SK-N-SH (cell line): ENCODE data around the gene TYSND1. TPM values are rescaled to one million over a fixed set of nuclear protein-coding genes. Genes with fewer than 3 reads are reported as not detected.

ENCODE experiments used
- CTCF ChIA-PET: fragments of 300-600, 350-600 bp; formaldehyde crosslinking; extraction: SDS; loops from one replicate; lab custom pipeline; 2021; lab: Yijun Ruan, JAX
- POLR2A ChIA-PET: fragments of 350-600 bp; sonication (Branson Sonifier 250); formaldehyde crosslinking; extraction: SDS; loops from one replicate; lab custom pipeline; 2020; ENCODE audit warnings: antibody characterized with exemption, inconsistent platforms; lab: Yijun Ruan, JAX
- DNase-seq: peaks from one replicate; pipeline ENCODE4 v3.0.0; 2012
- H2AFZ ChIP-seq: fragments of 200-600 bp; sonication (generic); 2 replicates; pipeline ENCODE4 v1.8.1; 2016; ENCODE audit warnings: antibody characterized with exemption, mild to moderate bottlenecking, low read depth
- H3F3A ChIP-seq: fragments of 200-600 bp; sonication (generic); replicated peaks from 2 replicates; pipeline ENCODE3; 2016; ENCODE audit warnings: antibody characterized with exemption, mild to moderate bottlenecking; ENCODE audit not compliant: insufficient read depth
- H3K27ac ChIP-seq, 2 experiments: fragments of 200-500 bp in 1 of 2; fragments of 200-600 bp in 1 of 2; sonication (Bioruptor generic) in 1 of 2; sonication (generic), shearing (Covaris generic) in 1 of 2; 2 replicates each; pipeline versions ENCODE4 v1.5.1 to v1.6.1; 2014 to 2016; ENCODE audit warnings: low read depth in 2 of 2, inconsistent platforms in 1 of 2, low read length in 1 of 2, mild to moderate bottlenecking in 1 of 2, mixed read lengths in 1 of 2
- H3K27me3 ChIP-seq: fragments of 200-600 bp; sonication (generic), shearing (Covaris generic); 2 replicates; pipeline ENCODE4 v1.6.1; 2016; ENCODE audit warnings: mixed run types; ENCODE audit not compliant: insufficient read depth
- H3K36me3 ChIP-seq, 2 experiments: fragments of 200-500 bp in 1 of 2; fragments of 200-600 bp in 1 of 2; sonication (Bioruptor generic) in 1 of 2; sonication (generic) in 1 of 2; replicated peaks in 1 of 2; 2 replicates each; pipeline versions ENCODE3 to v1.5.1; 2014 to 2016; ENCODE audit warnings: low read length in 1 of 2, mild to moderate bottlenecking in 1 of 2; ENCODE audit not compliant: insufficient read depth in 2 of 2, control insufficient read depth in 1 of 2
- H3K4me1 ChIP-seq, 2 experiments: fragments of 200-500 bp in 1 of 2; fragments of 200-600 bp in 1 of 2; sonication (Bioruptor generic) in 1 of 2; sonication (generic), shearing (Covaris generic) in 1 of 2; 2 replicates each; pipeline versions ENCODE4 v1.5.1 to v1.6.1; 2014 to 2016; ENCODE audit warnings: low read depth in 1 of 2, low read length in 1 of 2, mixed run types in 1 of 2; ENCODE audit not compliant: insufficient read depth in 2 of 2, control insufficient read depth in 1 of 2
- H3K4me2 ChIP-seq: fragments of 200-600 bp; sonication (generic), shearing (Covaris generic); 2 replicates; pipeline ENCODE4 v1.6.1; 2017; ENCODE audit warnings: mixed run types
- H3K4me3 ChIP-seq, 2 experiments: fragments of 200-500 bp in 1 of 2; fragments of 200-600 bp in 1 of 2; sonication (Bioruptor generic) in 1 of 2; sonication (generic), shearing (Covaris generic) in 1 of 2; 2 replicates each; pipeline versions ENCODE4 v1.5.1 to v1.8.1; 2014 to 2016; ENCODE audit warnings: low read depth in 2 of 2, inconsistent platforms in 1 of 2, low read length in 1 of 2, mild to moderate bottlenecking in 1 of 2, mixed read lengths in 1 of 2, moderate library complexity in 1 of 2
- H3K79me2 ChIP-seq: fragments of 200-600 bp; sonication (generic); 2 replicates; pipeline ENCODE4 v1.8.1; 2017; ENCODE audit warnings: mild to moderate bottlenecking; ENCODE audit not compliant: insufficient read depth
- H3K9ac ChIP-seq: fragments of 200-600 bp; sonication (generic); 2 replicates; pipeline ENCODE4 v1.6.1; 2017; ENCODE audit warnings: mixed run types
- H3K9me2 ChIP-seq: fragments of 200-600 bp; sonication (generic); 2 replicates; pipeline ENCODE4 v1.6.1; 2017; ENCODE audit warnings: mixed run types
- H3K9me3 ChIP-seq: fragments of 200-600 bp; sonication (generic); 2 replicates; pipeline ENCODE4 v1.6.1; 2017; ENCODE audit warnings: mixed run types, mild to moderate bottlenecking, moderate library complexity
- H4K20me1 ChIP-seq: fragments of 200-600 bp; sonication (generic); 2 replicates; pipeline ENCODE4 v1.6.1; 2017; ENCODE audit warnings: mild to moderate bottlenecking, mixed run types; ENCODE audit not compliant: insufficient read depth
- CTCF ChIP-seq: fragments of 200-600 bp; sonication (generic); IDR thresholded peaks from 2 replicates; pipeline ENCODE4 v1.6.1; 2017; ENCODE audit warnings: antibody characterized with exemption, mild to moderate bottlenecking, moderate library complexity
- FOXM1 ChIP-seq: IDR thresholded peaks from 2 replicates; pipeline ENCODE4 v1.4.0; 2012; ENCODE audit warnings: low read depth, mild to moderate bottlenecking
- GABPA ChIP-seq: IDR thresholded peaks from 2 replicates; pipeline ENCODE4 v1.4.0; 2012; ENCODE audit warnings: low read depth, mild to moderate bottlenecking
- GATA2 ChIP-seq: sonication (generic); formaldehyde crosslinking; IDR thresholded peaks from 2 replicates; pipeline ENCODE4 v1.5.0; 2020; ENCODE audit warnings: mild to moderate bottlenecking, missing genetic modification reagents
- IRF3 ChIP-seq: fragments of 150-350 bp; IDR thresholded peaks from 2 replicates; pipeline ENCODE4 v1.6.1; 2016; ENCODE audit warnings: mild to moderate bottlenecking, low read depth, low read length
- MAX ChIP-seq: IDR thresholded peaks from 2 replicates; pipeline ENCODE4 v1.4.0; 2012; ENCODE audit warnings: low read depth
- MEF2A ChIP-seq: IDR thresholded peaks from 2 replicates; pipeline ENCODE4 v1.4.0; 2012; ENCODE audit warnings: low read depth, borderline replicate concordance
- MXI1 ChIP-seq: IDR thresholded peaks from 2 replicates; pipeline ENCODE4 v1.6.1; 2012; ENCODE audit warnings: mild to moderate bottlenecking, low read depth, low read length, improper control_type of control experiment
- NFIC ChIP-seq: IDR thresholded peaks from 2 replicates; pipeline ENCODE4 v1.4.0; 2012; ENCODE audit warnings: borderline replicate concordance
- REST ChIP-seq: IDR thresholded peaks from 2 replicates; pipeline ENCODE4 v1.6.1; 2012; ENCODE audit warnings: mild to moderate bottlenecking, low read depth, low read length, moderate library complexity
- SIN3A ChIP-seq: IDR thresholded peaks from 2 replicates; pipeline ENCODE4 v1.6.1; 2012; ENCODE audit warnings: low read depth, mild to moderate bottlenecking, low read length, moderate library complexity, borderline replicate concordance
- TAF1 ChIP-seq: IDR thresholded peaks from 2 replicates; pipeline ENCODE4 v1.6.1; 2012; ENCODE audit warnings: low read depth, mild to moderate bottlenecking, low read length, moderate library complexity, borderline replicate concordance
- TCF12 ChIP-seq: IDR thresholded peaks from 2 replicates; pipeline ENCODE4 v1.4.0; 2012
- USF1 ChIP-seq: IDR thresholded peaks from 2 replicates; pipeline ENCODE4 v1.4.0; 2012; ENCODE audit warnings: low read depth, borderline replicate concordance
- YY1 ChIP-seq: IDR thresholded peaks from 2 replicates; pipeline ENCODE4 v1.4.0; 2012; ENCODE audit warnings: low read depth, mild to moderate bottlenecking
- ZBTB33 ChIP-seq: IDR thresholded peaks from 2 replicates; pipeline ENCODE4 v1.4.0; 2012; ENCODE audit warnings: low read depth, borderline replicate concordance
- WGBS: methylation state at CpG from one replicate; pipeline ENCODE4 v1.1.6; 2017; ENCODE audit warnings: low lambda C conversion rate; 5-methylcytosine and 5-hydroxymethylcytosine counted together
- polyA plus RNA-seq, 3 experiments: library from polyadenylated mRNA; depleted of rRNA; stranded (reverse); fragments of >200 nt; gene quantifications; 2 replicates each; pipeline ENCODE4 v1.2.3, GENCODE V29; 2012

Gene TYSND1
- polyA plus RNA-seq, 1 of the 3 experiments (the other 2 are of a cell fraction) = 7.4 TPM

GRCh38 chr10:70118196-70118595 is 28.3 kb downstream of the TYSND1 start:
- Histone ChIP-seq H3K27ac (no peak overlapping the region), H3K27me3 (no peaks in the 10 kb centered on the region), H3K4me2 (no peak overlapping the region), H2AFZ (no peak overlapping the region), H3F3A (no peaks in the 10 kb centered on the region), H3K79me2 (no peaks in the 10 kb centered on the region), H3K9me3 (no peaks in the 10 kb centered on the region), H3K9ac (no peak overlapping the region), H3K36me3 (peaks cover 6 to 25% of the 10 kb centered on the region in 2 experiments), H4K20me1 (no peaks in the 10 kb centered on the region), H3K9me2 (no peaks in the 10 kb centered on the region), H3K4me1 (peaks cover 0 to 3% of the 10 kb centered on the region in 2 experiments; a peak in 1 of 4 replicates), H3K4me3 (no peak overlapping the region)
- DNase-seq = no peak
- WGBS = 87% methylated on average over 1 of the region's 3 CpGs
- CTCF ChIA-PET = interaction anchor here (0.8 to 9.2 kb wide), 9 partner anchors 8 to 246 kb away, joined by 3 to 184 read pairs (median 5); partner anchors contain the start of gene TYSND1
- POLR2A ChIA-PET = no interaction called here
- no peak for TF ChIP-seq MEF2A

- H4K20me1 ChIP-seq = no peaks in the 10 kb centered on the region
- no peaks in the 10 kb centered on the region for H3K9me2 ChIP-seq
- no peak overlapping the region for H3K4me2 ChIP-seq
- DNase-seq = no peak
- no peak overlapping the region for H3K27ac ChIP-seq
- H3K79me2 ChIP-seq = no peaks in the 10 kb centered on the region
- TF ChIP-seq IRF3 (no peak), FOXM1 (no peak), CTCF (no peak), MAX (no peak), REST (no peak), NFIC (no peak), GABPA (no peak), SIN3A (no peak), TCF12 (no peak), GATA2 (no peak), YY1 (no peak), USF1 (no peak), ZBTB33 (no peak), TAF1 (no peak), MXI1 (no peak)
- TF ChIP-seq, all 33 proteins: peak for 0
- Histone ChIP-seq H3K27me3 (no peaks in the 10 kb centered on the region), H3K9ac (no peak overlapping the region), H3K4me3 (no peak overlapping the region), H3K9me3 (no peaks in the 10 kb centered on the region), H2AFZ (no peak overlapping the region), H3K4me1 (peaks cover 0 to 3% of the 10 kb centered on the region in 2 experiments; a peak in 1 of 4 replicates), H3K36me3 (peaks cover 6 to 28% of the 10 kb centered on the region in 2 experiments), H3F3A (no peaks in the 10 kb centered on the region)
- ChIA-PET CTCF (interaction anchor here (0.8 to 9.2 kb wide), 13 partner anchors 11 to 250 kb away, joined by 3 to 184 read pairs (median 4); partner anchors contain the start of gene TYSND1), POLR2A (interaction anchor here (1.3 kb wide), 1 partner anchor 53 kb away, joined by 4 read pairs; the partner anchor contains the start of gene SAR1A)
- 90% methylated on average over 6 of the region's 10 CpGs for WGBS
Observed at GRCh38 chr10:70117646-70118045, 28.9 kb downstream of the TYSND1 start.
